Measurements from ENCODE around the gene PTPN14. TPM values are rescaled to one million over a fixed set of nuclear protein-coding genes. Genes with fewer than 3 reads are reported as not detected.

The PTPN14 gene
- total and polyA plus RNA-seq, 2 of the 8 experiments (the other 6 are each of a cell fraction or from before 2014, with no cell fraction given) = 14.4 to 93.6 TPM

DNA sequence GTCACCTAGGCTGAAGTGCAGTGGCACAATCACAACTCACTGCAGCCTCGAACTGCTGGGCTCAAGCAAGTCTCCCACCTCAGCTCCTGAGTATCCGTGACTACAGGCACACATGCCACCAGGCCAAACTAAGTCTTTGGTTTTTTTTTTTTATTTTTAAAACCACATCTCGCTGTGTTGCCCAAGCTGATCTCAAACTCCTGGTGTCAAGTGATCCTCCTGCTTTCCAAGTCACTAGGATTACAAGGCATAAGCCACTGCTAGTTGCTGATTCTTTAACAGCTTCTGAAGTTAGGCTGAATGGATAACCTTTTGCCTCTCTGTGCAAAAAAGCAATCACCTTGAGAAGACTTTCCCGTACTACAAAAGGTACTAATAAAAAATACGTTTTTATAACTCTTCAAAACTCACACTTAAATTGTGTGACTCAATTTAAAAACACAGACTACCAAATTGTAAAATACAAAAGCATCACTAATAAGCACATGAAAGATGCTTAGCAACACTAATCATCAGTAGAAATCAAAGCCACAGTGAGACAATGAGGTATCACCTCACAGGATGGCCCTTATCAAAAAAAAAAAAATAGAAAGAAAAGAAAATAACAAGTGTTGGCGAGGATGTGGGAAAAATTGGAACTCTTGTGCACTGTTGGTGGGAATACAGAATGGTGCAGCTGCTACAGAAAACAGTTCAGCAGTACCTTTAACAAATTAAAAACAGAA, 40.3 kb downstream of the PTPN14 start (continued):
- TF ChIP-seq, protein P1, sequence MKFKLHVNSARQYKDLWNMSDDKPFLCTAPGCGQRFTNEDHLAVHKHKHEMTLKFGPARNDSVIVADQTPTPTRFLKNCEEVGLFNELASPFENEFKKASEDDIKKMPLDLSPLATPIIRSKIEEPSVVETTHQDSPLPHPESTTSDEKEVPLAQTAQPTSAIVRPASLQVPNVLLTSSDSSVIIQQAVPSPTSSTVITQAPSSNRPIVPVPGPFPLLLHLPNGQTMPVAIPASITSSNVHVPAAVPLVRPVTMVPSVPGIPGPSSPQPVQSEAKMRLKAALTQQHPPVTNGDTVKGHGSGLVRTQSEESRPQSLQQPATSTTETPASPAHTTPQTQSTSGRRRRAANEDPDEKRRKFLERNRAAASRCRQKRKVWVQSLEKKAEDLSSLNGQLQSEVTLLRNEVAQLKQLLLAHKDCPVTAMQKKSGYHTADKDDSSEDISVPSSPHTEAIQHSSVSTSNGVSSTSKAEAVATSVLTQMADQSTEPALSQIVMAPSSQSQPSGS (IDR thresholded peaks at IDR 0.05; ENCODE audit: low read length) = no peak
- TF ChIP-seq HDAC2 (IDR thresholded peaks at IDR 0.05; ENCODE audit: borderline replicate concordance in 1 of 2, low read depth in 2 of 2, low read length in 2 of 2) (no peak), TEAD4 (IDR thresholded peaks at IDR 0.05; ENCODE audit: low read depth, low read length) (no peak), ZNF274 (IDR thresholded peaks at IDR 0.05; ENCODE audit: borderline replicate concordance, extremely low read depth, low read length) (no peak), YY1 (IDR thresholded peaks at IDR 0.05; ENCODE audit: low read depth, low read length) (no peak), GTF2F1 (IDR thresholded peaks at IDR 0.05; ENCODE audit: borderline replicate concordance, low read depth, low read length) (no peak), TAF1 (IDR thresholded peaks at IDR 0.05; ENCODE audit: low read depth, low read length) (no peak), POLR2A (IDR thresholded peaks at IDR 0.05; ENCODE audit: control extremely low read depth in 1 of 2, low read depth in 2 of 2, low read length in 2 of 2) (no peak)
